ENCODE results near the gene CALM1. TPM values are rescaled to one million over a fixed set of nuclear protein-coding genes. Genes with fewer than 3 reads are reported as not detected.

CALM1 gene
- polyA plus RNA-seq, 1 experiment = 251 TPM

GRCh38 chr14:90355540-90356518, 41.0 kb upstream of the CALM1 start:
- no peak for DNase-seq (ENCODE audit: low read depth)
- CTCF ChIA-PET = no interaction called here

GRCh38 chr14:90356925-90357324, 39.9 kb upstream of the CALM1 start:
- Histone ChIP-seq H3K36me3 (ENCODE audit: control insufficient read depth, insufficient read depth, low read length) (no peaks in the 10 kb centered on the region), H3K4me3 (ENCODE audit: low read depth, low read length) (no peak overlapping the region), H3K27me3 (ENCODE audit: control insufficient read depth, insufficient read depth, low read length) (peaks cover 2% of the 10 kb centered on the region; the same call in 1 of the 2 replicates)
- ChIA-PET CTCF (no interaction called here), POLR2A (interaction anchor here (0.6 kb wide), 1 partner anchor 208 kb away, joined by 7 read pairs; no protein-coding TSS in a partner anchor)
- TF ChIP-seq CTCF (IDR thresholded peaks at IDR 0.05; ENCODE audit: insufficient read depth, low read depth, low read length) = no peak
- DNase-seq (ENCODE audit: low read depth) = no peak

More at GRCh38 chr14:90355540-90356518, 41.0 kb upstream of the CALM1 start:
- TF ChIP-seq CTCF (IDR thresholded peaks at IDR 0.05; ENCODE audit: insufficient read depth, low read depth, low read length) = no peak
- POLR2A ChIA-PET = no interaction called here
- Histone ChIP-seq H3K27me3 (ENCODE audit: control insufficient read depth, insufficient read depth, low read length) (peaks cover 2% of the 10 kb centered on the region; the same call in 1 of the 2 replicates), H3K4me3 (ENCODE audit: low read depth, low read length) (no peak overlapping the region), H3K36me3 (ENCODE audit: control insufficient read depth, insufficient read depth, low read length) (no peaks in the 10 kb centered on the region)

- H3K4me3 ChIP-seq (ENCODE audit: low read depth, low read length) = no peak overlapping the region
- peaks cover 2% of the 10 kb centered on the region; the same call in 1 of the 2 replicates for H3K27me3 ChIP-seq (ENCODE audit: control insufficient read depth, insufficient read depth, low read length)
- ChIA-PET CTCF (interaction anchor here (1.3 kb wide), 1 partner anchor 11 kb away, joined by 3 read pairs; no protein-coding TSS in a partner anchor), POLR2A (no interaction called here)
- DNase-seq (ENCODE audit: low read depth) = no peak
- TF ChIP-seq CTCF (IDR thresholded peaks at IDR 0.05; ENCODE audit: insufficient read depth, low read depth, low read length) = no peak
- no peaks in the 10 kb centered on the region for H3K36me3 ChIP-seq (ENCODE audit: control insufficient read depth, insufficient read depth, low read length)
Observed at GRCh38 chr14:90358359-90358758, 38.5 kb upstream of the CALM1 start.

GRCh38 chr14:90361865-90362557, 34.8 kb upstream of the CALM1 start:
- TF ChIP-seq CTCF (IDR thresholded peaks at IDR 0.05; ENCODE audit: insufficient read depth, low read depth, low read length) = no peak
- ChIA-PET CTCF (no interaction called here), POLR2A (no interaction called here)
- Histone ChIP-seq H3K4me3 (ENCODE audit: low read depth, low read length) (no peak overlapping the region), H3K36me3 (ENCODE audit: control insufficient read depth, insufficient read depth, low read length) (no peaks in the 10 kb centered on the region), H3K27me3 (ENCODE audit: control insufficient read depth, insufficient read depth, low read length) (peaks cover 2% of the 10 kb centered on the region)
- no peak for DNase-seq (ENCODE audit: low read depth)

- ChIA-PET POLR2A (no interaction called here), CTCF (no interaction called here)
- H3K36me3 ChIP-seq (ENCODE audit: control insufficient read depth, insufficient read depth, low read length) = no peaks in the 10 kb centered on the region
- peaks cover 2% of the 10 kb centered on the region for H3K27me3 ChIP-seq (ENCODE audit: control insufficient read depth, insufficient read depth, low read length)
- no peak for DNase-seq (ENCODE audit: low read depth)
- no peak overlapping the region for H3K4me3 ChIP-seq (ENCODE audit: low read depth, low read length)
- no peak for TF ChIP-seq CTCF (IDR thresholded peaks at IDR 0.05; ENCODE audit: insufficient read depth, low read depth, low read length)
Observed at GRCh38 chr14:90362558-90362896, 34.3 kb upstream of the CALM1 start.

Data from BJ (cell line).